GM18498 (cell line): ENCODE measurements around the gene CCSER1.
"Not testable (repeated sequence)": the region's sequence is repeated elsewhere in the genome, so short reads cannot be mapped to it uniquely, and the experiment has no call there.

ENCODE experiments used
- ATAC-seq: cut with Tn5 transposase; IDR thresholded peaks from one replicate; pipeline ENCODE4 v1.9.1; 2021; ENCODE audit warnings: mild to moderate bottlenecking, moderate library complexity; ENCODE audit not compliant: unreplicated experiment

Gene CCSER1

GRCh38 chr4:91611782-91612181, 1484.6 kb downstream of the CCSER1 start:
- ATAC-seq = no peak

GRCh38 chr4:91620952-91621351, 1493.8 kb downstream of the CCSER1 start:
- ATAC-seq = no peak

GRCh38 chr4:91621446-91621845, 1494.3 kb downstream of the CCSER1 start:
- ATAC-seq = no peak

- ATAC-seq = no peak
Measured at GRCh38 chr4:91622925-91623602, 1495.9 kb downstream of the CCSER1 start.

- not testable (repeated sequence) for ATAC-seq
Measured at GRCh38 chr4:91623603-91623967, 1496.4 kb downstream of the CCSER1 start.

- no peak for ATAC-seq
Measured at GRCh38 chr4:91630054-91630453, 1502.9 kb downstream of the CCSER1 start.

GRCh38 chr4:91630764-91631163, 1503.6 kb downstream of the CCSER1 start:
- ATAC-seq = no peak

DNA sequence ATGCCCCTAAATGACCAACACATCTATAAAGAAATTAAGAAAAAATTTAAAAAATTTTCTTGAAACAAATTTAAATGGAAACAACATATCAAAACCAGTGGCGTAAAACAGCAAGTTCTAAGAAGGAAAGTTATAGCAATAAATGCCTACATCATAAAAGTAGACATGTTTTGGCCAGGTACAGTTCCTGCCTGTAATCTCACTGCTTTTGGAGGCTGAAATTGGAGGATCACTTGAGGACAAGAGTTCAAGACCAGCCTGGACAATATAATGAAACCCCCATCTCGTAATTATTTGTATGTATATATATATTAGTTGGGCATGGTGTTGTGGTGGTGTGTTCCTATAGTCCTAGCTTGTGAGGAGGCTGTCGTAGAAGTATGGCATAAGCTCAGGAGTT, 1504.1 kb downstream of the CCSER1 start:
- ATAC-seq = no peak

DNA sequence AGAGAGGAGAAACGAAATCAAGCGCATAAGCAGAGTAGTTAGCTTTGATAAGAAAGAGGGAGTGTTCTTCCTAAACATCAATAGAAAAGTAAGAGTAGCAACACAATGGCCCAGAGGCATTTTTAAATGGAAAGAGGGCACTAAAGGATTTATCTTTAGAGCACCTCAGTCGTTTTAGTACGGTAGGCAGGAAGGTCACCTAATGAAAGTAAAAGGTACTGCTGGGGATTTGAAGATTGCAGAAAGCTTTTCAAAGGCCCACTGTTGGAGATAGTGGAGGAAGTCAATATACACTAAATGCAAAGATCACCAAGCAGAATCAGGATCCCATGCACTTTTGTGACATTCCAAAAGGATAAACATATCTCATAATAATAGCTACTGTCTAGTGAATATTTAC, 1508.9 kb downstream of the CCSER1 start:
- no peak for ATAC-seq
